AG10803 (cell line): ENCODE measurements around the gene GRID2.

Source experiments
- DNase-seq: peaks from one replicate; pipeline ENCODE4 v3.0.0; 2010; ENCODE audit warnings: low read depth
- H3K4me3 ChIP-seq: 2 replicates; pipeline ENCODE4 v1.5.1; 2011; ENCODE audit warnings: mild to moderate bottlenecking, low read length, control low read depth
- TF ChIP-seq, protein P1 (sequence below): conservative IDR thresholded peaks from 2 replicates; pipeline ENCODE4 v1.5.1; 2011; ENCODE audit warnings: mild to moderate bottlenecking, low read length, control low read depth, inconsistent platforms

The GRID2 gene

DNA sequence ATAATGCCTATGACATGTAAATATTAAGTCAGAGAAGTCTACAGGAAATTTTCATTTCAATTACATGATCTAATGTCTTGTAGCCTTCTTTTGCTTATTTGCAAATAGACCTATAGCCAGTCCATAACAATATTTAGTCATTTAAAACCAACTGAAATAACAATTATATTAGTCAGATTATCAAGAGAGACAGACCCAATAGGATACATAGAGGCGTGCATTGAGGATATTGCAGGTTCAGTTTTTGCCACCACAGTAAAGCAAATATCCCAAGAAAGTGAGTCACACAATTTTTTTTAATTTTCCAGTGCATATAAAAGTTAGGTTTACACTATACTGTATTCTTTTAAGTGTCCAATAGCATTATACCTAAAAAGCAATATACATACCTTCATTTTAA is 1175.0 kb downstream of the GRID2 start:
- H3K4me3 ChIP-seq: no peak overlapping the region
- no peak for DNase-seq
- TF ChIP-seq, protein P1, sequence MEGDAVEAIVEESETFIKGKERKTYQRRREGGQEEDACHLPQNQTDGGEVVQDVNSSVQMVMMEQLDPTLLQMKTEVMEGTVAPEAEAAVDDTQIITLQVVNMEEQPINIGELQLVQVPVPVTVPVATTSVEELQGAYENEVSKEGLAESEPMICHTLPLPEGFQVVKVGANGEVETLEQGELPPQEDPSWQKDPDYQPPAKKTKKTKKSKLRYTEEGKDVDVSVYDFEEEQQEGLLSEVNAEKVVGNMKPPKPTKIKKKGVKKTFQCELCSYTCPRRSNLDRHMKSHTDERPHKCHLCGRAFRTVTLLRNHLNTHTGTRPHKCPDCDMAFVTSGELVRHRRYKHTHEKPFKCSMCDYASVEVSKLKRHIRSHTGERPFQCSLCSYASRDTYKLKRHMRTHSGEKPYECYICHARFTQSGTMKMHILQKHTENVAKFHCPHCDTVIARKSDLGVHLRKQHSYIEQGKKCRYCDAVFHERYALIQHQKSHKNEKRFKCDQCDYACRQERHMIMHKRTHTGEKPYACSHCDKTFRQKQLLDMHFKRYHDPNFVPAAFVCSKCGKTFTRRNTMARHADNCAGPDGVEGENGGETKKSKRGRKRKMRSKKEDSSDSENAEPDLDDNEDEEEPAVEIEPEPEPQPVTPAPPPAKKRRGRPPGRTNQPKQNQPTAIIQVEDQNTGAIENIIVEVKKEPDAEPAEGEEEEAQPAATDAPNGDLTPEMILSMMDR: no peak

DNA sequence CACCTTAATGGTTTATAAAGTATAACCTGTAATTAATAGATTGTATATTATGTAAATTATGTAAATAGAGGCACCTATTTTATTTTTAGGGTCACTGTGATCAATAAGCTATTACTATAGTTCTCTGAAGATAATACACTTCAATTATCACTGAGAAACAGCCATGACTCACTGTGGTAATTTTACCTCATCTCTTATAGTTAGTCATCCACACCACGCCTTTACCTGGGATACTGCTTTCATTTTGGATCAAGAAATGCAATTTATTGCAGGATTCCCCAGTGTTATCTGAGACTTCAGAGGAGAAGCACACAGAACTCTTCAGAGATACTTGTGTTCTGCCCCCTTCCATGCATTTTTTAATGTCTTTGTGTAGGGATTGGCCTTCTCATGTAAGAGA is 1176.7 kb downstream of the GRID2 start:
- DNase-seq: no peak
- TF ChIP-seq, protein P1: no peak
- H3K4me3 ChIP-seq: no peak overlapping the region

DNA sequence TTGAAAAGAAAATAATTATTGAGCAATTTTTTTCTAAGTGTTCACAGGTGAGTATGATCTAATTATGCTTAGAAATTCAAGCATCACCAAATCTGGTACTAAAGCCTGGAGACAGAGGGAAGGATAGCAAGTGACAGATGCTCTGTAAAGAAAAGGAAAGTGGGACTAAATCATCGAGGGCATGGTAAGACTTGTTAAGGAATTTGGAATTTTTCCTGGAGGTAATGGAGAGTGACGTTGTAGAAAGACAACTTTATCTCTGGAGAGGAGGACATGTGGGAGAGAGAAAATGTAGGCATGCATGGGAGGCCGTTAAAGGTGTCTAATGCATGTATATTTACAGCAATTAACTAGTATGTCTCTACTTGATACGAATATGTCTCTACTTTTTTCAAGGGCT is 1191.6 kb downstream of the GRID2 start:
- TF ChIP-seq, protein P1: no peak
- DNase-seq: no peak
- H3K4me3 ChIP-seq: no peak overlapping the region

DNA sequence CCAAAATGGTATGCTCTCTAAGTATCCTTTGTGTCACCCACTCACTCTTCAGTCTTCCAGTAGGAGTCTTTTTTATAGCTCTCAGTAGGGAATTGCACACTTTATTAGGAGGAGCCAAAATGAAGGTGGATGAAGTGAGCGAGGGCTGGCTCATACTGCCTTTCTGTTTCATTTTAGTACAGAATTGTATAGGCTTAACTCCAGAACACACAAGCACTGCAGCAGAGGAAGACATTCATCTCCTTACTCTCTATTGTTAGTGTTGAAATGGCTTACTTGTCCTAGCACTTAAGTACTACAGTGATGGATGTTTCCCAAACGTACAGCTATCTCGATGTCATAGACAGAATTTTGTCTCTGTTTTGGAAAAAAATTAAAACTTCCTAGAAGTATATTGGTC is 1197.5 kb downstream of the GRID2 start:
- TF ChIP-seq, protein P1: no peak
- DNase-seq: no peak
- H3K4me3 ChIP-seq: no peak overlapping the region

DNA sequence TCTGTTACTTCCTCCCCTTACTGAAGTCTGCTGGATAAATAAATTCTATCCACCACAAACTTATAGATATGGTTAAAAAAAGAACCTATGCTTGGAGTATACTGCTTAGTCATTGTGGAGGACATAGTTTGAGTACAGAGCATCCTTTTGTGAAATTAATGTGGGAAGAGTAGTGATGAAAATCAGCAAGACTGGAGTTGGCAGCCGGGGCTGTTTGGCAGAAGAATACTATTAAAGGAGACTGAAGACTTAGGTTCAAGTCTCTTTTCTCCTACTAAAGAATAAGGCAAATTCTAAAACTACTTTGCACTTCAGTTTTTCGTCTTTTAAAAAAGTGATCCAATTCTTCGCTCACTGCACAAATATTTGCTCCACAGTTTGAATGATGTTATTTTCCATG is 1198.2 kb downstream of the GRID2 start:
- H3K4me3 ChIP-seq: no peak overlapping the region
- no peak for DNase-seq
- TF ChIP-seq, protein P1: no peak

DNA sequence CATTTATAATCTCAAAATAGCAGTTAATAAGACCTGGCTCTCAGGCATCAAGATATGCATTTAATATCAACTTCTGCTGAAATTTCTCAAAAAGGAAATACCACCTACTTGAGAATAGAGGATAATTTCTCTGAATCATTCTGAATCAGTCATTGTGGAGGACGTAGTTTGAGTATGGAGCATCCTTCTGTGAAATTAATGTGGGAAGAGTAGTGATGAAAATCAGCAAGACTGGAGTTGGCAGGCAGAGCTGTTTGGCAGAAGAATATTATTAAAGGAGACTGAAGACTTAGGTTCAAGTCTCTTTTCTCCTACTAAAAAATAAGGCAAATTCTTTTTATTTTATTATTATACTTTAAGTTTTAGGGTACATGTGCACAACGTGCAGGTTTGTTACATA is 1199.2 kb downstream of the GRID2 start:
- DNase-seq: no peak
- H3K4me3 ChIP-seq: no peak overlapping the region
- TF ChIP-seq, protein P1: no peak

DNA sequence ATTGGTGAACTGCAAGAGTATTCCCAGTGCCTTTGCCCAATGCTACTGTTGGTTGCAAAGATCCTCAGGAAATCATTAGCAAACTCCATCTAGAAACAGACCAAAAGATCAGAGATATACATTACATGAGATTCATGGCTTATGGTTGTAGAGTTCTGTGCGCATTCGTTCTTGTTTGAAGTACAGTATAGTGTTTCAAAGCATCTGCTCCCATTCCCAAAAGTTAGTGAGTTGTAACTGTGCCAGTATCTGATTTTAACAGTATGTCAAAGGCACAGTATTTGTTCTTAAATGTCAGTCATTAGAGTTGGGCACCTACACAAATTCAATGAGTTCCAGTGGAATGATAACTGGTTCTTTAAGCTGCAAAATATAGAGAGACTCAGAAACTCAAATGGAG is 1210.1 kb downstream of the GRID2 start:
- no peak for DNase-seq
- no peak overlapping the region for H3K4me3 ChIP-seq
- TF ChIP-seq, protein P1: no peak
